ENCODE data around the gene NCOR2.

NCOR2 gene

GRCh38 chr12:124564232-124564958, 3.0 kb downstream of the NCOR2 start:
- in situ Hi-C loops (cut with MboI; ENCODE audit: low sequenced_read_pairs): no loop called here
- no peaks in the 10 kb centered on the region for H3K9me3 ChIP-seq
- no peaks in the 10 kb centered on the region for H3K36me3 ChIP-seq (replicated peaks)
- DNase-seq (ENCODE audit: low spot score in 2 of 2): peak in 1 of 2 experiments; percentile 41
- peaks cover 37% of the 10 kb centered on the region for H3K4me1 ChIP-seq
- H3K4me3 ChIP-seq: no peak overlapping the region
- H3K27me3 ChIP-seq (ENCODE audit: low read depth): no peaks in the 10 kb centered on the region

DNA sequence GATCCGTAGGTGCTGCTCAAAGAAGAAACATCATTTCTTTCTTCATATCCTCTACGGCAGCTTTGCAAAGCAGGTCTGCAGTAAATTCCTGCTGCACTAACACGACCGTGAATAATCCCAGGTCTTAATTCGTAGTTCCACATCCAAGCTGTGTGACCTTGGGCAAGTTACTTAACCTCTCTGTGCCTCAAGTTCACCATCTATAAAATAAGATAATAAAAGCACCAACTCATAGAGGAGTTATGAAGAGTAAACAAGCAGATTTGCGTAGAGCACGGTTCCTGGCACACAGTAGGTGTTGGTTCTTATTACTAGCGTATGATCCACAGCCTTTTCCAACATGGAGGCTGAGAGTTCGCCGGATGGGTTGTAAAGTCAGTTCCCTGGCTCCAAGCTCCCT, 3.6 kb downstream of the NCOR2 start:
- Histone ChIP-seq H3K4me3 (no peak overlapping the region), H3K4me1 (peaks cover 37% of the 10 kb centered on the region), H3K9me3 (no peaks in the 10 kb centered on the region), H3K27me3 (ENCODE audit: low read depth) (no peaks in the 10 kb centered on the region), H3K36me3 (replicated peaks) (no peaks in the 10 kb centered on the region)
- in situ Hi-C loops (cut with MboI; ENCODE audit: low sequenced_read_pairs): no loop called here
- no peak for DNase-seq (ENCODE audit: low spot score in 2 of 2)

DNA sequence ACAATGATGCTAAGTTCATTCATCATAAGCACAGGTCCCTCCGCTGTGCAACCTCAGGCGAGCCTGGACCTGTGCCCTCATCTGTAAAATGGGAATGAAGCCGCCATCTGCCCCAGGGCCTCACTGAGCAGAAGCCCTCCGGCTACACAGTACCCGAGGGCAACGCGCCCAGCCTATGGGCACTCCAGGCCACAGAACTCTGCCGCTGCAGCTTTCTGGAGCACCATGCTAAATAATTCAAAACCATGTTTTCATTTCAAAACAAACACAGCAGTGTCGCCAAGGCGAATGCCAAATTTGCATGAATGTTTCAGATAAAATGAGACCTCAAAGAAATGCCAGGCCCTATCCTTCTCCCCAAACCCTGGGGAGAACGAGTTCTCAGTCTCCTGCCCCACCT, 4.0 kb downstream of the NCOR2 start:
- Histone ChIP-seq H3K27me3 (ENCODE audit: low read depth) (no peaks in the 10 kb centered on the region), H3K4me1 (peaks cover 37% of the 10 kb centered on the region), H3K36me3 (replicated peaks) (no peaks in the 10 kb centered on the region), H3K9me3 (no peaks in the 10 kb centered on the region), H3K4me3 (no peak overlapping the region)
- no peak for DNase-seq (ENCODE audit: low spot score in 2 of 2)
- in situ Hi-C loops (cut with MboI; ENCODE audit: low sequenced_read_pairs): no loop called here

DNA sequence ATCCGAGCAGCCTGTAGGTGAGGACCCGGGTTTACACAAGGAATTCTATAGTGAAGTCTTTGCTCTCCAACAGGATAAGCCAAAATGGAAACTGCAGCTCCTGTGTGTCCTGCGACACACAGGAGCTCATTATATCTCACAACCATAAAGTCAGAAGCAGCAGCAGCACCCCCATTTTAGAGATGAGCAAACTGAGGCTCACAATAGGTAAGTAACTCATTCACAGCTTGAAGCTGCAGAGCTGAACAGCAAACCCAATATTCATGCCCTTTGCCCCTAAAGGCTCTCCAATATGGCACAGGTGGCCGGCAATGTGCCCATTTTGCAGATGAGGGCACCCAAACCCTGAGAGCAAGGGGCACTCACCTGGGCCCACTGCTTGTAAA, 4.6 kb downstream of the NCOR2 start:
- in situ Hi-C loops (cut with MboI; ENCODE audit: low sequenced_read_pairs): no loop called here
- peaks cover 34% of the 10 kb centered on the region for H3K4me1 ChIP-seq
- no peak overlapping the region for H3K4me3 ChIP-seq

DNA sequence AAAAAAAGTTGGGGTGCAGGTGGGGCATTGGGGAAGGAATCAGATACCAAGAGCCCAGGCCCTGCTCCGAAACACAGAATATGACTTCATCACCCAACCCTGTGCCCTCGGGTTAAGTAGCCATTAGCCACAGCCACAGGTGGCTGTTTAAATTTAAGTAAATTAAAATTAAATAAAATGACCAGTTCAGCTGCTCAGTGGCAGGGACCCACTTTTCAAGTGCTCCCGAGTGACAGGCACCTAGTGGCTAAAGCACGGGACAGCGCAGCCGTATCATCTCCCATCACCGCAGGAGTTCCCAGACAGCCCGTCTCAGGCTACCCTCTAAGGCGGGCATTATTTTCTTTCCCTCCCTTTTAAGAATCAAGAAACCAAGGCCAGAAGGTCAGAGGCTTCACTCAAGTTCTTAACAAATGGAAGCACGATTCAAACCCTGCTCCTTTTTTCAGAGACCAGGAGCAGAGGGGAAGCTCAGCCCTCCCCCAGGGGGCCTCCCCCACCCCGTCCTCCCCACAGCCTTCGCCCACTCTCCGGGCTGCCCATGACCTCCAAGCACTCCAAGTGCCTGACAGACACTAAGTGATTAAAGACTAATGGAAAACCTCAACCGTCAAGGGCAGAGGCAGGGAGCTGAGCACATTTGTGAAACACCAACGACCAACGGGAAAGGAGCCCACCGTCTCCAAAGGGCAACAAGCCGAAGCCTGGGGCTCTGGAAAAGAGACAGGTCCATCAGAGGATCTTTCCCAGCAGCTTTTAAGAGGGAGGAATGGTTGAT, 5.2 kb downstream of the NCOR2 start:
- H3K27me3 ChIP-seq (ENCODE audit: low read depth): no peaks in the 10 kb centered on the region
- in situ Hi-C loops (cut with MboI; ENCODE audit: low sequenced_read_pairs): no loop called here
- H3K4me1 ChIP-seq: peaks cover 32% of the 10 kb centered on the region
- H3K36me3 ChIP-seq (replicated peaks): no peaks in the 10 kb centered on the region
- H3K4me3 ChIP-seq: no peak overlapping the region
- H3K9me3 ChIP-seq: no peaks in the 10 kb centered on the region
- DNase-seq (ENCODE audit: low spot score in 2 of 2): no peak

More for the DNA sequence above, 4.6 kb downstream of the NCOR2 start:
- H3K27me3 ChIP-seq (ENCODE audit: low read depth): no peaks in the 10 kb centered on the region
- no peaks in the 10 kb centered on the region for H3K36me3 ChIP-seq (replicated peaks)
- H3K9me3 ChIP-seq: no peaks in the 10 kb centered on the region
- DNase-seq (ENCODE audit: low spot score in 2 of 2): no peak

DNA sequence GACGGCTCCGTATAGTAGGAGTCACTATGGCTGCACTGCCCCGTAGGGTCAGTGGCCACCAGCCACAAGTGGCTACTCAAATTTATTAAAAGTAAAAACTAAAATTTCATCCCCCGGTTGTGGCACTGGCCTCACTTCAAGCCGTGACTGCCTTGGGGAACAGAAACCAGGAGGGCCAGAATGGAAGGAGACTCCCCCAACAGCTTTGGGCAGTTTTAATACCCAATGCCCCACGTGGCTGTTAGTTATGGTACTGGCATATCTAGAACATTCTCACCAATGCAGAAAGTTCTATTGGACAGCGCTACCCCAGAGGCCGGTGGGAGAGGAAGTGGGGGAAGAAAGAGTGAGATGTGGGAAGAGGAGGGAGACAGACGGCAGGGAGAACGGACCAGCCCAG, 6.2 kb downstream of the NCOR2 start:
- Histone ChIP-seq H3K4me1 (peaks cover 32% of the 10 kb centered on the region), H3K36me3 (replicated peaks) (no peaks in the 10 kb centered on the region), H3K9me3 (no peaks in the 10 kb centered on the region), H3K4me3 (no peak overlapping the region), H3K27me3 (ENCODE audit: low read depth) (no peaks in the 10 kb centered on the region)
- in situ Hi-C loops (cut with MboI; ENCODE audit: low sequenced_read_pairs): no loop called here
- no peak for DNase-seq (ENCODE audit: low spot score in 2 of 2)

- in situ Hi-C loops (cut with MboI; ENCODE audit: low sequenced_read_pairs): no loop called here
- Histone ChIP-seq H3K36me3 (replicated peaks) (no peaks in the 10 kb centered on the region), H3K27me3 (ENCODE audit: low read depth) (no peaks in the 10 kb centered on the region), H3K4me3 (no peak overlapping the region), H3K4me1 (peaks cover 32% of the 10 kb centered on the region), H3K9me3 (no peaks in the 10 kb centered on the region)
- peak; percentile 40 to 52 for DNase-seq (ENCODE audit: low spot score in 2 of 2)
These were observed 7.1 kb downstream of the NCOR2 start for GRCh38 chr12:124560146-124560890.

GRCh38 chr12:124559182-124560017, 8.0 kb downstream of the NCOR2 start:
- Histone ChIP-seq H3K36me3 (replicated peaks) (no peaks in the 10 kb centered on the region), H3K4me3 (no peak overlapping the region), H3K27me3 (ENCODE audit: low read depth) (no peaks in the 10 kb centered on the region), H3K4me1 (peaks cover 29% of the 10 kb centered on the region), H3K9me3 (no peaks in the 10 kb centered on the region)
- in situ Hi-C loops (cut with MboI; ENCODE audit: low sequenced_read_pairs): no loop called here
- DNase-seq (ENCODE audit: low spot score in 2 of 2): no peak

DNA sequence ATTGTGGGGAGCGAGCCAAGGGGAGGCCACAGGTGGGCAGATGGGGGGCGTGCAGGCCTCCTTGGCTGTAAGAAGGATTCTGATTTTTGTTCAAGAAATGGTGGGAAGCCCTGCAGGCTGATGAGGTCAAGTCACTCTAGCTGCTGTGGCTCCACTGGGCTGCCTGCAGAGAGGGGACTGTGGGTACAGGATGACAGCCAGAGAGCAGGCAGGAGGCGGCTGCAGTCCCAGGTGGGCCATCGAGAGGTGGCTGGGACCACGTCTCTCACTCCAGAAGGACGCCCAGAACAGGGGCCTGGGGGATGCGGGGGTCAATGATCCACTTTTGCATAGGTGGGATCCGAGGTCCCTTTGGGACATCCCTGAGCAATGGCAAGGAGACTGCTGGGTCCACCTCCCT, 9.1 kb downstream of the NCOR2 start:
- Histone ChIP-seq H3K4me1 (peaks cover 24% of the 10 kb centered on the region), H3K27me3 (ENCODE audit: low read depth) (no peaks in the 10 kb centered on the region), H3K36me3 (replicated peaks) (no peaks in the 10 kb centered on the region), H3K4me3 (no peak overlapping the region), H3K9me3 (no peaks in the 10 kb centered on the region)
- DNase-seq (ENCODE audit: low spot score in 2 of 2): no peak
- in situ Hi-C loops (cut with MboI; ENCODE audit: low sequenced_read_pairs): no loop called here

DNA sequence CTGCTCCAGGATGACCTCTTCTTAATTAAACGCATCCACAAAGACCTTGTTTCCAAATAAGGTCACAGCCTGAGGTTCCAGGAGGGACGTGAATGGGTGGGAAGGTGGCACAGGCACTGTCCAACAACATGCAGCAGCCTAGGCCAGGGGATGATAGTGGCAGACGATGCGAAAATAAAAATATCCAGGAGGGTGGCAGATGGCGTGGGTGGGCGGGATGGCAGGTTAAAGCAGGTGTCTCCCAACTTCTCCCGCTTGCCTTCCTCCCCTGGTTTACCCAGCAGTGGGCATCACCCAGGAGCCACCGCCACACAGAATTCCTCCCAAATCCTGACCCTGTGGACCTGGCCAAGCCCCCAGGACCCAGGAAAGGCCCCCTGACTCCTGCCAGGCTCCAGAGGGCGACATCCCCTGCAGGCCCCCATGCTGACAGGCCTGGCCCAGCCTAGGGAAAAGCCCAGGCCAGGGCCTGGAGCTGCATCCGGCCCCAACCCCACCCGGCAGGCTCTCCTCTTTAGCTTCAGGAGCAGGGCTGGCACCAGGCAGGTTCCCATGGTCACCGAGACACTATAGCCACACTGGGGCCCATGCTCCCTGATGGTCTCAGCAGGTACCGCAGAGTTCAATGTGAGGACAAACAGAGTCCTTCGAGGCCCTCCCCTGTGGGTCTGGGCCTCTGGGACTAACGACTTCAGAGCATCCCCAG, 9.7 kb downstream of the NCOR2 start:
- no peaks in the 10 kb centered on the region for H3K27me3 ChIP-seq (ENCODE audit: low read depth)
- peaks cover 23% of the 10 kb centered on the region for H3K4me1 ChIP-seq
- in situ Hi-C loops (cut with MboI; ENCODE audit: low sequenced_read_pairs): no loop called here
- no peak for DNase-seq (ENCODE audit: low spot score in 2 of 2)
- no peaks in the 10 kb centered on the region for H3K36me3 ChIP-seq (replicated peaks)
- no peaks in the 10 kb centered on the region for H3K9me3 ChIP-seq
- H3K4me3 ChIP-seq: no peak overlapping the region

GRCh38 chr12:124556896-124557501, 10.4 kb downstream of the NCOR2 start:
- H3K36me3 ChIP-seq (replicated peaks): no peaks in the 10 kb centered on the region
- no peaks in the 10 kb centered on the region for H3K9me3 ChIP-seq
- H3K4me3 ChIP-seq: no peak overlapping the region
- DNase-seq (ENCODE audit: low spot score in 2 of 2): no peak
- H3K27me3 ChIP-seq (ENCODE audit: low read depth): no peaks in the 10 kb centered on the region
- H3K4me1 ChIP-seq: peaks cover 26% of the 10 kb centered on the region
- in situ Hi-C loops (cut with MboI; ENCODE audit: low sequenced_read_pairs): no loop called here

GRCh38 chr12:124556074-124556466, 11.3 kb downstream of the NCOR2 start:
- no peaks in the 10 kb centered on the region for H3K27me3 ChIP-seq (ENCODE audit: low read depth)
- in situ Hi-C loops (cut with MboI; ENCODE audit: low sequenced_read_pairs): no loop called here
- H3K36me3 ChIP-seq (replicated peaks): no peaks in the 10 kb centered on the region
- no peaks in the 10 kb centered on the region for H3K9me3 ChIP-seq
- no peak overlapping the region for H3K4me3 ChIP-seq
- peaks cover 25% of the 10 kb centered on the region for H3K4me1 ChIP-seq
- no peak for DNase-seq (ENCODE audit: low spot score in 2 of 2)

All from HAP-1 (cell line).